Measurements from ENCODE around the gene DPP6.
A peak's percentile ranks its signal among the peaks of the same experiment; 100 is the strongest.

The DPP6 gene

DNA sequence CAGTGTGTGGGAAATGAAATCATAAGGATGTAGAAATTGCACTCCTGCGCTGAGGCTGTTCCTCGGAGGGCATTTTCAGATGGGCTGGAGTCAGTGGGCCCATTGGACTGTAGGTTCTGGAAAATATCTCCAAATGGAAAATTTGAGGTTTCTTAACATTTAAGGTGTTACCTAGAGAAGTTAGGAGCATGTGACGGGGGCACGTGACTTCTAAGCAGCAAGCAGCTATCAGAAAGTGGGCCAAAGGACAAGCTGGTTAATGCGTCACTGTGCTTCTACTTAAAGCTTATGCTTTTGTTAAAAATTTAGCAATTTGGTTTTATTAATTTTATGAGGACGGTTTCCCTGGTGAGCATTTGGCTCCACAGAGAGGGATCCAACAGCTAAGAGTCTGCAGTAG is 298.7 kb downstream of the DPP6 start:
- Histone ChIP-seq H3K36me3 (no peaks in the 10 kb centered on the region), H3K27me3 (ENCODE audit: insufficient read depth, low read depth, severe bottlenecking) (no peaks in the 10 kb centered on the region), H3K4me3 (ENCODE audit: low read depth, low read length) (no peak overlapping the region), H3K27ac (no peak overlapping the region), H3K9me3 (ENCODE audit: severe bottlenecking) (peaks cover 6% of the 10 kb centered on the region)
- no peak for DNase-seq
- TF ChIP-seq, protein P1, sequence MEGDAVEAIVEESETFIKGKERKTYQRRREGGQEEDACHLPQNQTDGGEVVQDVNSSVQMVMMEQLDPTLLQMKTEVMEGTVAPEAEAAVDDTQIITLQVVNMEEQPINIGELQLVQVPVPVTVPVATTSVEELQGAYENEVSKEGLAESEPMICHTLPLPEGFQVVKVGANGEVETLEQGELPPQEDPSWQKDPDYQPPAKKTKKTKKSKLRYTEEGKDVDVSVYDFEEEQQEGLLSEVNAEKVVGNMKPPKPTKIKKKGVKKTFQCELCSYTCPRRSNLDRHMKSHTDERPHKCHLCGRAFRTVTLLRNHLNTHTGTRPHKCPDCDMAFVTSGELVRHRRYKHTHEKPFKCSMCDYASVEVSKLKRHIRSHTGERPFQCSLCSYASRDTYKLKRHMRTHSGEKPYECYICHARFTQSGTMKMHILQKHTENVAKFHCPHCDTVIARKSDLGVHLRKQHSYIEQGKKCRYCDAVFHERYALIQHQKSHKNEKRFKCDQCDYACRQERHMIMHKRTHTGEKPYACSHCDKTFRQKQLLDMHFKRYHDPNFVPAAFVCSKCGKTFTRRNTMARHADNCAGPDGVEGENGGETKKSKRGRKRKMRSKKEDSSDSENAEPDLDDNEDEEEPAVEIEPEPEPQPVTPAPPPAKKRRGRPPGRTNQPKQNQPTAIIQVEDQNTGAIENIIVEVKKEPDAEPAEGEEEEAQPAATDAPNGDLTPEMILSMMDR (IDR thresholded peaks at IDR 0.05; ENCODE audit: low read depth, low read length), result no peak

DNA sequence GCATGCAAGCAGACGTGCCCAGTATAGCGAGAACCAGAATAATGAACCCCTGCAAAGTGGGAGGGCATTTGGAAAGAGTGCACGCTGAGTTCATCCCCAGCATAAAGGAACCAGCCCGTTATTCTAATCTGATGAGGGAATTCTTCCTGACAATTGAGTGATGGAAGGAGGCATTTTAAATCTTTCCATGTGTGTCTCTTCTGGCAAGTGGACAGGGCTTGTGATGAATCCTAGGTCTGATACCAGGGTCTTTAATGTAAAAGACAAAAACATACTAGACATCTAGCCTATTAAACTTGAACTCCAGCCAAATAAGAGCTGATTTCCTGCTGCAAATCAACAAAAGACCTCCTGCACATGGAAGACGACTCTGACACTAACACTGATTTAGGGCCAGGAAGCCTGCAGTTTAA is 301.2 kb downstream of the DPP6 start:
- H3K9me3 ChIP-seq (ENCODE audit: severe bottlenecking), result peaks cover 6% of the 10 kb centered on the region
- H3K27me3 ChIP-seq (ENCODE audit: insufficient read depth, low read depth, severe bottlenecking), result no peaks in the 10 kb centered on the region
- H3K36me3 ChIP-seq, result no peaks in the 10 kb centered on the region
- DNase-seq, result no peak
- H3K27ac ChIP-seq, result peak overlapping the region; percentile 39
- H3K4me3 ChIP-seq (ENCODE audit: low read depth, low read length), result no peak overlapping the region
- TF ChIP-seq, protein P1 (IDR thresholded peaks at IDR 0.05; ENCODE audit: low read depth, low read length), result no peak

DNA sequence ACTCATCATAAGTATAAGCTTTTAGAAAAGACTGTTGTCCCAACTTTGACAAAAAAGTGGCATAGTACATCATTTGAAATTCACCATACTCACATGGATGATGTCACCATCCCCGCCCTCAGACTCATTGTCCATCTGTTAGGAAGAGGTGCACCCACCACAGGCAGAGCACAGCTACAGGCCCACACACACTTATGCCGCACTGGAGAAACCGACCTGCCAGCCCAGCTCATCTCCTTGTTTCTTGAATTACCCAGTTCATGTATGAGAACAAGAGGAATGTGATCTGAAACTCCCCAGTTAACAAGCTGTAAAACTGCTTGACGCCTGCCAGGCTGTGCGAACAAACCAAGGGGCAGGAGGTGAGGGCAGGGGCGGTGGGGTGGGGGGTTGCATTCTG is 312.0 kb downstream of the DPP6 start:
- Histone ChIP-seq H3K4me3 (ENCODE audit: low read depth, low read length) (no peak overlapping the region), H3K9me3 (ENCODE audit: severe bottlenecking) (no peaks in the 10 kb centered on the region), H3K27ac (no peak overlapping the region), H3K36me3 (no peaks in the 10 kb centered on the region), H3K27me3 (ENCODE audit: insufficient read depth, low read depth, severe bottlenecking) (no peaks in the 10 kb centered on the region)
- DNase-seq, result no peak
- TF ChIP-seq, protein P1 (IDR thresholded peaks at IDR 0.05; ENCODE audit: low read depth, low read length), result no peak

DNA sequence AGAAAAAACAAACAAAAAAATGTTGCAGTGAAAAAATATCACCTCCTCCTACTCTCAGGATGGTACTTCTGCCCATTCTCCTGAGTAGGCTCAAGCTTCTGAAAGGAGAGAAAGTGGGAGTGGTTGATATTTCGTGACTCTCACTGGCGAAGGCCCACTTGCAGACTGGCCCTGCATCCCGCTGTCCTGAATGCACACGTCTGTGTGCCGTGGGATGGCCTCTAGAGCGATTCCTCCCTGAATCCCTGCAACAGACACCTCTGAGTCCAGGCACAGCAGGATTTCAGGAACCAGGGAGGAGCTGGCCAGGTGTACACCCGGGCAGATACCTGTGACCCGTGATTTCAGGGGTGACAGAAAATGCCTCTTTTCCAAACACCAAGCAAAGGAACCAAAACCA is 319.2 kb downstream of the DPP6 start:
- Histone ChIP-seq H3K36me3 (no peaks in the 10 kb centered on the region), H3K27ac (no peak overlapping the region), H3K4me3 (ENCODE audit: low read depth, low read length) (no peak overlapping the region), H3K27me3 (ENCODE audit: insufficient read depth, low read depth, severe bottlenecking) (no peaks in the 10 kb centered on the region), H3K9me3 (ENCODE audit: severe bottlenecking) (no peaks in the 10 kb centered on the region)
- DNase-seq, result no peak
- TF ChIP-seq, protein P1 (IDR thresholded peaks at IDR 0.05; ENCODE audit: low read depth, low read length), result no peak

DNA sequence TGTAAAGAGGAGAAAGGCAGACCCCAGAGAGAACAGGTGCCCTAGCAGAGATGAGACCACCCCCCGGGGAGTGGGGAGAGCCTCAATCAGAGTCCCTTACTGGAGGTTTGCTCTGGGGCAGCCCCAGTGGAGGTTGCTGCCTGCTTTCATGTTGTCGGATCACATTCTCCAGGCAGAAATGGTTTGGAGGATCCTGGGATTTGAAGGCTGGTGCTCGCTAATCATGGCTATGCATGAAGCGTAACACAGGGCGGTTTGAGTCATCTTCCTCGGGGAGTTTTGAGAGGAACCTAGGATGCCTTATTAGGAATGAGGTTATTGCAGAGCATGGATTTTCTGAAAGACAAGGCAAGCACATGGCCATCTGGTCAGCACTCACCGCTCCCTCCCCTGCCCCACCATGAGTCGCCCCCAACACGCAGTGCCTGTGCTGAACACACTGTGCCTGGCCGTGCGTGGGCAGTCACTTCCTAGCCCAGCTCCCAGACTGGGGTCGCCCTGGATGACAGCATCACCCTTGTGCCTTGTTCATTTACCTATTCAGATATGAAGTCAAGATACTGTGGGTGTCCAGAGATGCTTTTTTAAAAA is 319.9 kb downstream of the DPP6 start:
- Histone ChIP-seq H3K4me3 (ENCODE audit: low read depth, low read length) (no peak overlapping the region), H3K9me3 (ENCODE audit: severe bottlenecking) (no peaks in the 10 kb centered on the region), H3K27ac (no peak overlapping the region), H3K36me3 (no peaks in the 10 kb centered on the region), H3K27me3 (ENCODE audit: insufficient read depth, low read depth, severe bottlenecking) (no peaks in the 10 kb centered on the region)
- peak; percentile 29 for DNase-seq
- TF ChIP-seq, protein P1 (IDR thresholded peaks at IDR 0.05; ENCODE audit: low read depth, low read length), result no peak

DNA sequence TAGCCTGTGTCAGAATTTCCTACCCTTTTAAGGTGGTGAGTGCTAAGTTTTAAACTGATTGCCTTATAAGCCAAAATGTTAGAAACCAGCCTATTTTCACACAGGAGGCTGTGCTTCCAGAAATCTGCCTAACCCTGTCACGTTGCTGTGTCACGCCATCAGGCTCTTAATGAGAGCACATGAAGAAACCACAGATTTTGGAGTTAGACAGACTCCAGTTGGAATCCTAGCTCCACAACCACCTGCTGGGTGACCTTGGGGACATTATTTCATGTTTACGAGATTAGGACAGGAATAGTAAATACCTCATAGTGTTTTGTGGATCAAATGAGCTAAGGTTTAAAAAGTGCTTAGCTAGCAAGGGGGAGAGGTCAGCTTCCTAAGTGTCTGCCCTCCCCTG is 321.8 kb downstream of the DPP6 start:
- TF ChIP-seq, protein P1 (IDR thresholded peaks at IDR 0.05; ENCODE audit: low read depth, low read length), result no peak
- H3K36me3 ChIP-seq, result no peaks in the 10 kb centered on the region
- no peak overlapping the region for H3K4me3 ChIP-seq (ENCODE audit: low read depth, low read length)
- no peaks in the 10 kb centered on the region for H3K27me3 ChIP-seq (ENCODE audit: insufficient read depth, low read depth, severe bottlenecking)
- no peak for DNase-seq
- H3K9me3 ChIP-seq (ENCODE audit: severe bottlenecking), result no peaks in the 10 kb centered on the region
- H3K27ac ChIP-seq, result no peak overlapping the region
